HG02852 (cell line): Measurements from ENCODE around the gene ZNF737.
"Not testable (repeated sequence)": the region's sequence is repeated elsewhere in the genome, so short reads cannot be mapped to it uniquely, and the experiment has no call there.

Experiments
- ATAC-seq: cut with Tn5 transposase; IDR thresholded peaks from one replicate; pipeline ENCODE4 v1.9.1; 2021; ENCODE audit warnings: mild to moderate bottlenecking, moderate library complexity; ENCODE audit not compliant: unreplicated experiment

ZNF737 gene

DNA sequence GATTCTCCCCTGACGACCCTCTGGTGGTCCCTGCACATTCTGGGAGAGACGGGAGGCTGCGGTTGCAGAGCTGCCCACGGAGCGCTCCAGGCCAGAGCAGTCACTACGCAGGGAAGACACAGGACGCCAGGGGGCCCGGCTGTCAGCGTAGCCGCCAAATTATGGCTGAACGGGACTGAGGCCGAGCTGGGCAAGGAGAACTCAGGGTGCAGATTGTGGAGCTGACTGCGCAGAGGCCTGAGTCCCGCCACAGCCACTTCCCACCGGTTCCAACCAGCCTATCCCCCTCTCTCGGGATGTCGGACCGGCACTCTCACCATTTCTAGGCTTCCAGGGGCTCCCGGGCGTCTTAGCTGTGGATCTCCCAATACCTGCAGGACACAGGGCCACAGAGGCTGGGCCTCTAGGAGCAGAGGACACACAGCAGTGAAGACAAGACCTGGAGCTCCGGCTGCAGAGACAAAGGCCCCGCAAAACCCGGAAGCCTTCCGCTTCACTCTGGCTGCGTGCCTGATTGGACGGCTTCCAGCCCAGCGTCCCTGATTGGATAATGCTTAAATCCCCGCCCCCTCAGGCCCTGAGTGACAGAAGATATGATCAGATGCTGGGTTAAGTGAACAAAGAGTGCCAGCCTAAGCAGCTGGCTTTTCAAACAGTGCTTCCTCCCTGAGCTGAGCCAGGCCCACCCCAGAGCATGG, at the start of gene ZNF737:
TSS of gene ZNF737 (minus strand) at position 461 of the 698 bp plus-strand sequence. CDS start at position 320, 141 bp downstream.
- ATAC-seq: peak; percentile 86

DNA sequence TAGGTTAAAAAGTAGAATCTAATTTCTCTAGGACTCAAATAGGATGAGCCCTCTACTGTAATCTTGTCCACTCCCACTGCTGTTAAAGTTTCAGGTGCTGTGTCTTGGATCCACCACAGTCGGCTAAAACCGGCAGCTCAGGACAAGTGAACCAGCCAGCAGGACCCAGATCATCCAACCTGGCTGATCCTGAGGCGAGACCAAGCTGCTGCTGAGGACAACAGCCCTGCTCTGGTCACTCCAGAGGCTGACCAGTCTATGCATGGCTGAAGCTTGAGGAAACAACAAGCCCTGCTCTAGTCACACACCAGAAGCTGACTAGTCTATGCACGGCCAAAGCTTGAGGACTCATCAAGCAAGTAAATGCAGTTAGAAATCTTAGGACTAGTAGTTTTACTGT, 49.4 kb upstream of the ZNF737 start:
- not testable (repeated sequence) for ATAC-seq

DNA sequence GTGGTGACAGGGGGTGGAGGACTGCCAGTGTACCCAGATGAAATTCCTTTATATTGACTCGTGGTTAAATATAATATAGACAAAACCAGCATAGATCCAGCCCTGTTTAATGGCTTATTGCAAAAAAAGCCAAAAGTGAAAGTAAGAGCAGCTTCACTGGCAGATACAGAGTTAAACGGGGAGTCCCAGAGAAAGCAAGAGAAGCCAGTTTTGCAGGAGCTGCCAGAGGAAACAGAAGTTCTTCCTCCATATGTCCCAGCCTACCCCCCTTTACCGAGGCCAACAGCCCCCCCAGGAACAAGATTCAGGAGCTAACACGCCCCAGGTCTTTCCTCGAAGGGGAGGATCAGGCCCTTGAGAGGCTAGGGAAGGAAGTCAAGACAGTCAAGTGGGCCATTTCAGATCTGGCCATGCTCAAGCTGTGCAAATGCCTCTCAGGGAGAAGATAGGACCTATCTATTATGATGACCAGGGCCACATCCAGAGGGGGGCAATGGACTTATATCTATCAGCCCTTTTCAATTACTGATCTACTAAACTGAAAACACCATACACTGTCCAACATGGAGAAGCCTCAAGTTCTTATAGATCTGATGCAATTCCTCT, 47.2 kb upstream of the ZNF737 start:
- ATAC-seq: no peak

DNA sequence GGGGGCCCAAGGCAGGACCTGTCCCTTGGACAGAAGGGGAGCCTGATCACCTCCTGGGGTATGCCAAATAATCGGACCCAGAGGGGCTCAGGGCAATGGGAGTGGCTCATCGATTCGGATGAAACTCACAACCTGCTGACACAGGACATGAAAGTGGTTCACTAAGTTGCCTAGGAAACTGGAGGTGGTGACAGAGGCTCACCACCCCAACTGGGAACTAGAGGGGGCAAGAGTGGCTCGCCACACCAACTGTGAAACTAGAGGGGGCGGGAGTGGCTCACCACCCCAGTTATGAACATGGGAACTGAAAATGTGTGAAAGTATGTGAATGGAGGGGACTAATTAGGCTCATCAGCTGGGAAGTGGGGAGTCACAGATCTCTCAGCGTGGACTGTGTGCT, 46.3 kb upstream of the ZNF737 start:
- ATAC-seq: no peak

DNA sequence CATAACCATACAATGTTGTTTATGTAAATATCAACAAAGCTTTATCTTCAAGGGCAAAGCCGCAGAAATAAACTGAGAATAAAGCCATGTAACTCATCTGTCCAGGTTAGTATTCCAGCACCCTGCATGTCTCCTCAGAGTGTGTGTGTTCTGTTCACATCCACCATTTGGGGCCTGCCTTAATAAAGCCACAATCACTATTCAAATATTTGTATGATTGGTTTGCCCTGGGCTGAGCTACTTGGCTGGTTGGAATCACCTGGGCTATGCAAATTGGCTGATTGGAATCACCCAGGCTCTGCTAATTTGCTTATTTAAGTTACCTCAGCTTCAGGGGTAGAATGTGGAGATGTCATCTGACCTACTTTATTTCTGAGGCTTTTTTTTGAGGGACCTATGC, 42.4 kb upstream of the ZNF737 start:
- ATAC-seq: no peak

DNA sequence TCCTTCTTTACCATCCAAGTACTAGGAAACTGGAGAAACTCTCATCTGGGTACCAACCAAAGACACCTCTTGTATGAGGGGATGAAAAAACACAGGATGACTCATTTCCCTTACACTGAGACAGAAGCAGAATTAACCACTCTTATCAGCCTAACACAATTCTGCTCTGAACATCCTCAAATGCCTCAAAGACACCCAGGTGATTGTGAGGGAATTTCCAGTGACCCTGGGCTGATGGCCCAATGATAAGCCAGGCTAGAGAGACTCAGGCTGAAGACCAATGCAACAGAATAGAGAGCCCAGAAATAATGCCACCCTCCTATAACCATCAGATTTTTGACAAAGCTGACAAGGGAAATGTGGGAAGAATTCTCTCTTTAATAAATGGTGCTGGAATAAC, 7.0 kb downstream of the ZNF737 start:
- no peak for ATAC-seq

DNA sequence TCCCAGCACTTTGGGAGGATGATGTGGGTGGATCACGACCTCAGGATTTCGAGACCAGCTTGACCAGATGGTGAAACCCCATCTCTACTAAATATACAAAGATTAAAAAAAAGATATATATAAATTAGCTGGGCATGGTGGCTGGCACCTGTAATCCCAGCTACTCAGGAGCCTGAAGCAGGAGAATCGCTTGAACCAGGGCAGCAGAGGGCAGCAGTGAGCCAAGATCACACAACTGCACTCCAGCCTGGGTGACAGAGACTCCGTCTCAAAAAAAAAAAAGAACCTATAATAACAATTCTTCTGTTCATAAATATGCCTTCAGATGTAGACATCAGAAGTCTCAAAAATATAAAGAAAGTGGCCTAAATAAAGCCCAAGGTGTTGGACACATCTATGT, 7.6 kb downstream of the ZNF737 start:
- ATAC-seq: no peak

DNA sequence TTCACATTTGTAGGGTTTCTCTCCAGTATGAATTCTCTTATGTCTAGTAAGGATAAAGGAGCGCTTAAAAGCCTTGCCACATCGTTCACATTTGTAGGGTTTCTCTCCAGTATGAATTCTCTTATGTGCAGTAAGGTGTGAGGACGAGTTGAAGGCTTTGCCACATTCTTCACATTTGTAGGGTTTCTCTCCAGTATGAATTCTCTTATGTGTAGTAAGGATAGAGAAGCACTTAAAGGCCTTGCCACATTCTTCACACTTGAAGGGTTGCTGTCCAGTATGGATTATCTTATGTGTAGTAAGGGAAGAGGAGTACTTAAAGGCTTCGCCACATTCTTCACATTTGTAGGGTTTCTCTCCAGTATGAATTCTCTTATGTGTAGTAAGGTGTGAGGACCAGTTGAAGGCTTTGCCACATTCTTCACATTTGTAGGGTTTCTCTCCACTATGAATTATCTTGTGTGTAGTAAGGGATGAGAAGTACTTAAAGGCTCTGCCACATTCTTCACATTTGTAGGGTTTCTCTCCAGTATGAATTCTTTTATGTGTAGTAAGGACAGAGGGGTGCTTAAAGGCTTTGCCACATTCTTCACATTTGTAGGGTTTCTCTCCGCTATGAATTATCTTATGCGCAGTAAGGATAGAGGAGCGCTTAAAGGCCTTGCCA, 20.8 kb downstream of the ZNF737 start:
- not testable (repeated sequence) for ATAC-seq

DNA sequence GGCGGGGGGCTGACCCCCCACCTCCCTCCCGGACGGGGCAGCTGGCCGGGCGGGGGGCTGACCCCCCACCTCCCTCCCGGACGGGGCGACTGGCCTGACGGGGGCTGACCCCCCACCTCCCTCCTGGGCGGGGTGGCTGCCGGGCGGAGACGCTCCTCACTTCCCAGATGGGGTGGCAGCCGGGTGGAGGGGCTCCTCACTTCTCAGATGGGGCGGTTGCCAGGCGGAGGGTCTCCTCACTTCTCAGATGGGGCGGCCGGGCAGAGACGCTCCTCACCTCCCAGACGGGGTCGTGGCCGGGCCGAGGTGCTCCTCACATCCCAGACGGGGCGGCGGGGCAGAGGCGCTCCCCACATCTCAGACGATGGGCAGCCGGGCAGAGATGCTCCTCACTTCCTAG, 35.3 kb downstream of the ZNF737 start:
- not testable (repeated sequence) for ATAC-seq

DNA sequence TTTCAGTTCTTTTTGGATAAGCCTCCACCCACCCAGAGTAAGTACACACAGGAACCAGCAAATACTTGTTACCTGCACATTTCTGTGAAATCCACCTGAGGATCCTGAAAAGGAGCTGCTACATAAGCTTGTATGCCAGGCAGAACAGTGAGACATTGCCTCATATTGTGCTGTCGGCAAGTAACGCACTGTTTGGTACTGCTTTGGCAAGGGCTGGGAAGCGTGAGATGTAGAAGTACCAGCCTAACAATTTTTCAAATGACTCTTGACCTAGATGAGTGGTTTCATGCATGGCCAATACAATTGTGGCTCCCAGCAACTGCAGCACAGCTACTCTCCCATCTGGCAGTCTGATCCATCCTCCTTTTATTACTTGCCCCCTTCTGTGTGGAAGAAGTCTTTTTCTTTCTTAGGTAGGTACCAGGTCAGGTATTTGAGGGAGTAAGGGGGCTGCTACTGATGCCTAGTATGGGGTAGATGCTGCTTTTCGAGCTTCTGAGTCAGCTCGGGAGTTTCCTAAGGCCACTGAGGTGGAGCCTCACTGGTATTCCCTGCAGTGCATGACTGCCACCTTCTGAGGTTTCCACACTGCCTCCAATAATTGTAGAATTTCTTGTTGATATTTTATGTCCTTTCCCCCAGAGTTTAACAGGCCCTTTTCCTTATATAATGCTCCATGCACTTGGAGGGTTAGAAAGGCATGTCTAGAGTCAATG, 52.2 kb downstream of the ZNF737 start:
- no peak for ATAC-seq

DNA sequence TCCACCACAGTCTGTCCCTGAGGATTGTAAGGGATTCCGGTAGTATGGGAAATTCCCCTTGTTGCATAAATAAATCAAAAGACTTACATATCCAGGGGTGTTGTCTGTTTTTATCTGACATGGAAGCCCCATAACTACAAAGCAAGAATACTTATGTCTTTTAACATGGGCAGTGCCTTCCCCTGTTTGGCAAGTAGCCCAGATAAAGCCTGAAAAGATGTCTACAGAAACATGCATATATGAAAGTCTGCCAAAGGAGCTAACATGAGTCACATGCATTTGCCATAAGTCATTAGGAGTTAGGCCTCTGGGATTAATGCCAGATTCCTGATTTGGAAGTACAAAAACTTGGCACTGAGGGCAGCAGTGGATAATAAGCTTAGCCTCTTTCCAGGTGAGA, 62.1 kb downstream of the ZNF737 start:
- ATAC-seq: no peak
